NCI-H345 treated with DMSO at 0.1 percent for 48 hours (cell line): ENCODE measurements around the gene CDK14.

Experiments used
- DNase-seq: peaks from one replicate; lab custom pipeline; 2025; ENCODE audit not compliant: unreplicated experiment; lab: John Stamatoyannopoulos, UW

Gene CDK14

DNA sequence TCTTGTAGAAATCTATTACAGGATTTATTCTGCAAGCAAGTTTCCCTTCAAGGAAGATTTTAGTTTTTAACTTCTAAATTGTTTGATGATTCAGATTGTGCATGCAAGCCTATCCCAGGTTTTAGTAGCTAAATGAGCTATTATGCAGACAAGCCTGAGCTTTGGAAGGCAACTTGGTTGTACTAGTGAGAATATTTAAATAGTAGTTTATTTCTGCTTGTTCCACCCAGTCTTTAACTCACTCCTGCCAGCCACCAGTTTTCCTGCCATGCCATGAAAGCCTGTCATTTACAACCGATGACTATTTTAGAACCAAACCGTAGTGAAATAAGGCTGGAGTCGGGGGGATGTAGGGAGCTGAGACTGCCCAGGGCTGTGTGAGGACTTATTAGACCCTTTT, 343.5 kb downstream of the CDK14 start:
- DNase-seq, result no peak

DNA sequence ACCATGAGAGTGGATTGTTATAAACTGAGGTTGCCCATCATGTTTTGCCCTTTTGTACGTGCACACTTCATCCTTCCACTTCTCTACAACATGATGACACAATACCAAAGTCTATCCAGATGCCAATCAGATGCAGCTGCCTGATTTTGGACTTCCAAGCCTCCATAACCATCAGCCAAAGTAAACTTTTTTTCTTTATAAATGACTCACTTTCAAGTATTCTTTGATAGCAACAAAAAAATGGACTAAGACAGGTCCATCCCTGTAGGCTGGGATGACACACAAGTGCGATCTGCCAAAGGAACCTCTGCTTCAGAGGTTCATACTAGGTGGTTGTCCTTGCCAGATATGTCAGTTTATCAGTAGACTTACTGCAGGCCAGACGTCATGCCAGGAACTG, 347.9 kb downstream of the CDK14 start:
- no peak for DNase-seq

GRCh38 chr7:90945104-90945787, 349.1 kb downstream of the CDK14 start:
- DNase-seq, result no peak

- no peak for DNase-seq
Observed at GRCh38 chr7:90946730-90947501, 350.8 kb downstream of the CDK14 start.

- no peak for DNase-seq
Observed at GRCh38 chr7:90948085-90948484, 352.0 kb downstream of the CDK14 start.

GRCh38 chr7:90951229-90951628, 355.1 kb downstream of the CDK14 start:
- no peak for DNase-seq

- no peak for DNase-seq
Observed at GRCh38 chr7:90951986-90952954, 356.1 kb downstream of the CDK14 start.

GRCh38 chr7:90955641-90956207, 359.6 kb downstream of the CDK14 start:
- peak; percentile 82 for DNase-seq

GRCh38 chr7:90957883-90958282, 361.8 kb downstream of the CDK14 start:
- DNase-seq, result no peak

DNA sequence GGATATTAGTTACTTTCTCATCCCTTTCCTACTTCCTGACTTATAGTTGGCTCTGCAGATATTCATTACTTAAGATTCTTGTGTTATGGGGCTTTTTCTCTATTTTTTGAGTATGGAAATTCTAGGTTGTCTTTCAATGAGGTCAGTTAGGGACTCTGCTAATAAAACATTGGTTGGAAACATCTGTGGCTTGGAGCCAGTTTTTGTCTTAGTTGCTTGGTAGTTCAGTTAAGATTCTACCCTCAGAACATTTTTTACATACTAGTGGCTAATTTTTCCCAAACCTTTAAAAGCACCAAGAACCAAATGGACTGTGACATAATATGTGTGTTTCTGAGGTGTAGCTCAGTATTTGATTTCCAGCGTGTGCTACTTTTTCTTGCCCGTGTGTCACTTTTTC, 362.5 kb downstream of the CDK14 start:
- DNase-seq, result peak; percentile 57

- no peak for DNase-seq
Observed at GRCh38 chr7:90961037-90961725, 365.1 kb downstream of the CDK14 start.

DNA sequence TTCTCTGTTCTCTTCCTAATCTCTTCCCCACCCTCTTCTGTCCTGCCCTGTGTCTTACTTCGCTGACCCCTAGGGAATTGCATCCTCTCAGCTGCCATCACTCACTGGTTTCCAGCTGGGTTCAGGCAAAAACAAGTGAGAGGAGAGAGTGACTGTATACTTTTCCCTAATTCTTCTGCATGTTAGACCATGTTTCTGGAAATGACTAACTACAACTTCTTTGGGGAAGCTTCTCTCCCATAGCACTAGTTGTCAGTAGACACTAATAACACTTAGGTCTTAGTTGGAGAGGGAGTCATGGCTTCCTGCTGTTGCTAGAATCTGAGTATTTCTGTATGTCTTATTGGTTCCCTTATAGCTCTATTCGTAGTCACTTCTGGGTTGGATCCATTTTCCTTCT, 369.1 kb downstream of the CDK14 start:
- DNase-seq, result no peak

- peak; percentile 19 for DNase-seq
Observed at GRCh38 chr7:90966346-90966745, 370.2 kb downstream of the CDK14 start.

DNA sequence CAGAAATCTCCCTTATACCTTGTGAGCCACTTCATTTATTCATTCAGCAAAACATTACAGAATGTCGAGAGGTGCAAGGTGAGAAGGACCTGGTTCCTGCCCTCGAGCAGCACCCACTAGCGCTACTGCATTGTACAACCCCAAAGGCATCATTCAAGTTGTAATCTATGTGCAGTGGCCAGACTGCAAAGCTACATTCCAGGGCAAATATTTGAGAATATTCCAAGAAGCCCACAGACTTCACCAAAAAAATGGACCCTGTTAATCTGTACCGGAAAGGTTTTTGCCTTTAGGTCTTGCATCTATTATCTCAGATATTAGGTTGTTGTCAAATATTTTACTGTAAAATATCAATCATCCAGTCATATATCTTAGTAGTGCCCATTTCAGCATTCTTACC, 372.8 kb downstream of the CDK14 start:
- DNase-seq, result no peak

DNA sequence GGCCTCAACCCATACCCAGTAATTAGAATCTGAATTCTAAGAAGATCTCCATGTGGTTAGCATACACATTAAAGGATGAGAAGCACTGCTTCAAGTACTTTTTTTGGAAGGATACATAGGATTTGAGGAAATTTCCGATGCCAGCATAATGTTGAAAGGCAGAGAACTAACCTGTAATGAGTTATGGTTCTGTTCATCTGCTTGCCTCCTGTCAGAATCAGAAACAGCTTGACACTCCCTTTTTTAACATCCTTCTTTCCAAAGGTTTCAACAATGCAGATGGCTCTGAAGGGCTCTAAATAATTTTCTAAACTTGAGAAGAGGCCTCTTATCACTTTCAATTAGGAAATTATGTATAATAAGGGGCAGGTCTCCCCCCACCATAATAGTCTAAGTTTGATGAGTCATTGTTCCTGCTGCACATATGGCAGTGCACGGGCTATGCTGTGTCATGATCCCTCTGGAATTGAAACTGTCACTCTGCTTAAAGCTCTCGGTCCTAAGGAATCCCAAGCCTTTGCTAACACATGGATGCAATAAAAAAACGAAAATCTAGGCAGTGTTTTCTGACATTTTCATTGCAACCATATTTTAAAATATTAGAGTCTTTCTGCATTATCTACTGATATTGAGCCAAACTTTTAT, 376.9 kb downstream of the CDK14 start:
- no peak for DNase-seq

GRCh38 chr7:90977056-90977455, 380.9 kb downstream of the CDK14 start:
- no peak for DNase-seq

- no peak for DNase-seq
Observed at GRCh38 chr7:90980545-90980944, 384.4 kb downstream of the CDK14 start.

- no peak for DNase-seq
Observed at GRCh38 chr7:90982228-90982627, 386.1 kb downstream of the CDK14 start.

- no peak for DNase-seq
Observed at GRCh38 chr7:90984692-90985091, 388.6 kb downstream of the CDK14 start.

- peak; percentile 75 for DNase-seq
Observed at GRCh38 chr7:90988516-90988915, 392.4 kb downstream of the CDK14 start.
